MM.1S (cell line): ENCODE results near the gene GABRD.

Experiments used
- DNase-seq: peaks from one replicate; pipeline ENCODE4 v3.0.0-alpha.2; 2015
- H2AFZ ChIP-seq: fragments of 300-600 bp; sonication (generic); 2 replicates; pipeline ENCODE4 v1.6.0; 2016; ENCODE audit warnings: antibody characterized with exemption, low read length
- H3F3A ChIP-seq: fragments of 300-600 bp; sonication (generic); 2 replicates; pipeline ENCODE4 v1.6.1; 2016; ENCODE audit warnings: mild to moderate bottlenecking, antibody characterized with exemption, low read length, moderate library complexity, mixed read lengths; ENCODE audit not compliant: insufficient read depth
- H3K27ac ChIP-seq: fragments of 300-600 bp; sonication (generic); 2 replicates; pipeline ENCODE4 v1.5.1; 2016; ENCODE audit warnings: mild to moderate bottlenecking, low read length
- H3K27me3 ChIP-seq: fragments of 300-600 bp; sonication (generic); replicated peaks from 2 replicates; pipeline ENCODE4 v1.6.0; 2016; ENCODE audit warnings: low read length; ENCODE audit not compliant: insufficient read depth
- H3K36me3 ChIP-seq: fragments of 300-600 bp; sonication (generic); replicated peaks from 2 replicates; pipeline ENCODE4 v1.6.1; 2016; ENCODE audit warnings: mild to moderate bottlenecking, low read length, mixed read lengths; ENCODE audit not compliant: insufficient read depth
- H3K4me1 ChIP-seq: fragments of 300-600 bp; sonication (generic); 2 replicates; pipeline ENCODE4 v1.6.1; 2016; ENCODE audit warnings: low read length, mixed read lengths
- H3K4me2 ChIP-seq: fragments of 300-600 bp; sonication (generic); 2 replicates; pipeline ENCODE4 v1.6.0; 2016; ENCODE audit warnings: low read depth, low read length
- H3K4me3 ChIP-seq: fragments of 300-600 bp; sonication (generic); 2 replicates; pipeline ENCODE4 v1.5.1; 2016; ENCODE audit warnings: low read length, mixed read lengths
- H3K79me2 ChIP-seq: fragments of 300-600 bp; sonication (generic); 2 replicates; pipeline ENCODE4 v1.6.1; 2016; ENCODE audit warnings: mixed run types, low read length, mixed read lengths
- H3K9ac ChIP-seq: fragments of 300-600 bp; sonication (generic); 2 replicates; pipeline ENCODE4 v1.6.1; 2016; ENCODE audit warnings: low read length, mixed read lengths
- H3K9me2 ChIP-seq: fragments of 300-600 bp; sonication (generic); replicated peaks from 2 replicates; pipeline ENCODE4 v1.6.1; 2016; ENCODE audit warnings: mild to moderate bottlenecking, low read length, mixed read lengths; ENCODE audit not compliant: insufficient read depth
- H3K9me3 ChIP-seq: fragments of 300-600 bp; sonication (generic); replicated peaks from 2 replicates; pipeline ENCODE4 v1.6.1; 2016; ENCODE audit warnings: mild to moderate bottlenecking, low read length, mixed read lengths; ENCODE audit not compliant: insufficient read depth
- H4K20me1 ChIP-seq: fragments of 300-600 bp; sonication (generic); 2 replicates; pipeline ENCODE4 v1.6.1; 2016; ENCODE audit warnings: mild to moderate bottlenecking, low read length, moderate library complexity, mixed read lengths; ENCODE audit not compliant: insufficient read depth
- EZH2 ChIP-seq: fragments of 300-600 bp; sonication (generic); optimal IDR thresholded peaks from 2 replicates; pipeline ENCODE3; 2017; ENCODE audit warnings: low read depth, mild to moderate bottlenecking, antibody characterized with exemption, low read length, mixed read lengths
- EZH2phosphoT487 ChIP-seq: fragments of 300-600 bp; sonication (generic); IDR thresholded peaks from 2 replicates; pipeline ENCODE4 v1.6.1; 2018; ENCODE audit warnings: antibody characterized with exemption, low read length
- TF ChIP-seq, protein P1 (sequence below): fragments of 300-600 bp; sonication (generic); IDR thresholded peaks from 2 replicates; pipeline ENCODE4 v1.5.1; 2016; ENCODE audit warnings: antibody characterized with exemption, low read length, mixed read lengths

The GABRD gene

DNA sequence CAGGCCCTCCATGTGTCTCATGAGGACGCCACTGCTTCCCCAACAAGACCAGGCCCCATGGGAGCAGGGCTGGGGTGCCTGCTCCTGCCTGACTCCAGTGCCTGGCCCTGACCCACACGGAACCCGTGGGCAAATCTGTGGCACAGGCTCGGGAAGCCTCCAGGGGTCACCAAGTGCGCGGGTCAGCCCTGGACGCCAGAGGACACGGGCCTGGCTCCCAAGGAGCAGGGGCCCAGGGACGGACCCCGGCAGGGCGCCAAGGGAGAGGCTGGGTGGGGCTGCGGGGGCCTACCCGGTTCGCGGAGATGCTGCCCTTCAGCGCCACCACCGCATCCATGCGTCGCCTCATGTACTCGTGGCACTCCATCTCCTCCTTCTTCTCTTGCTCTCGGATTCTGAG, 47.5 kb upstream of the GABRD start:
- peaks cover 74% of the 10 kb centered on the region for H3K27me3 ChIP-seq
- no peaks in the 10 kb centered on the region for H3K9me2 ChIP-seq
- no peaks in the 10 kb centered on the region for H3K79me2 ChIP-seq
- no peak overlapping the region for H3K4me3 ChIP-seq
- no peak overlapping the region for H3K27ac ChIP-seq
- H3K9me3 ChIP-seq, result no peaks in the 10 kb centered on the region
- H3K36me3 ChIP-seq, result no peaks in the 10 kb centered on the region
- H4K20me1 ChIP-seq, result no peaks in the 10 kb centered on the region
- no peak for DNase-seq
- no peak for TF ChIP-seq EZH2
- TF ChIP-seq, protein P1, sequence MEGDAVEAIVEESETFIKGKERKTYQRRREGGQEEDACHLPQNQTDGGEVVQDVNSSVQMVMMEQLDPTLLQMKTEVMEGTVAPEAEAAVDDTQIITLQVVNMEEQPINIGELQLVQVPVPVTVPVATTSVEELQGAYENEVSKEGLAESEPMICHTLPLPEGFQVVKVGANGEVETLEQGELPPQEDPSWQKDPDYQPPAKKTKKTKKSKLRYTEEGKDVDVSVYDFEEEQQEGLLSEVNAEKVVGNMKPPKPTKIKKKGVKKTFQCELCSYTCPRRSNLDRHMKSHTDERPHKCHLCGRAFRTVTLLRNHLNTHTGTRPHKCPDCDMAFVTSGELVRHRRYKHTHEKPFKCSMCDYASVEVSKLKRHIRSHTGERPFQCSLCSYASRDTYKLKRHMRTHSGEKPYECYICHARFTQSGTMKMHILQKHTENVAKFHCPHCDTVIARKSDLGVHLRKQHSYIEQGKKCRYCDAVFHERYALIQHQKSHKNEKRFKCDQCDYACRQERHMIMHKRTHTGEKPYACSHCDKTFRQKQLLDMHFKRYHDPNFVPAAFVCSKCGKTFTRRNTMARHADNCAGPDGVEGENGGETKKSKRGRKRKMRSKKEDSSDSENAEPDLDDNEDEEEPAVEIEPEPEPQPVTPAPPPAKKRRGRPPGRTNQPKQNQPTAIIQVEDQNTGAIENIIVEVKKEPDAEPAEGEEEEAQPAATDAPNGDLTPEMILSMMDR, result no peak
- no peak for TF ChIP-seq EZH2phosphoT487
- no peak overlapping the region for H3K9ac ChIP-seq
- no peak overlapping the region for H3K4me2 ChIP-seq
- H2AFZ ChIP-seq, result no peak overlapping the region
- no peaks in the 10 kb centered on the region for H3F3A ChIP-seq
- no peaks in the 10 kb centered on the region for H3K4me1 ChIP-seq

DNA sequence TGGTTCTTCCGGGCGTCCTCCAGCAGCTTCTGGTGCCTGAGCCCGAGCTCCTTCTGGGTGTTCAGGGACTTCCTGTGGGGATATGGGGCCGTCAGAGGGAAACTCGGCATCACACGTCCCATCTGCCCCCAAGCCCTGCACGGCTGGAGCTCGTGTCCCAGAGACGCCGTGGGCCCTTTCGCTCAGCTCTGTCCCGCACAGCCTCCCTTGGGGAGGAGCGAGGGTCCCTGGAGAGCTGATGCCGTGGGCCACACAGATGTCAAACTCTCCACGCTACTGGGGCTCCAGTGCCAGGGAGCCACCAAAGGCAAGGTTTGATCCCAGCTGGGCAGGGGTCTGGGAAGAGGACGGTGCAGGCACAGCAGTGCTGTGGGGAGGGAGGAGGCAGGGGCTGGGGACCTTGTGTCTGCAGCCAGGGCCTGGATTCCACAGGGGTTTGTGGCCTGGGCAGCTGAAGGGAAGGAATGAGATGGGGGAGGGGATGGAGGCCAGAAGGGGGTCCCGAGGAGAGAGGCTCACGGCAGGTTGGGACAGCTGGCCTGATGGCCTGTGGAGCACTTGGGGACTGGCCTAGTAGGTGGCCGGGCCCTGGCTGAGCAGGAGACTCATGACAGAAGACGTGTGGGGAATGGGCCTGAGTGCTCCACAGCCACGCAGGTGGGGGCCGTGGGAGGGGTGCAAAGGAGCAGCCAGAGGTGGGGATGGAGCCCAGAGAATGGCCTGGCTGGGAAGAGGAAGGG, 46.0 kb upstream of the GABRD start:
- Histone ChIP-seq H3K4me1 (no peaks in the 10 kb centered on the region), H3F3A (no peaks in the 10 kb centered on the region), H3K27me3 (peaks cover 71% of the 10 kb centered on the region), H3K27ac (no peak overlapping the region), H3K9me3 (no peaks in the 10 kb centered on the region), H3K4me2 (no peak overlapping the region), H3K9ac (no peak overlapping the region), H3K4me3 (no peak overlapping the region), H2AFZ (no peak overlapping the region), H3K36me3 (no peaks in the 10 kb centered on the region), H3K9me2 (no peaks in the 10 kb centered on the region), H4K20me1 (no peaks in the 10 kb centered on the region), H3K79me2 (no peaks in the 10 kb centered on the region)
- TF ChIP-seq, protein P1, result no peak
- no peak for TF ChIP-seq EZH2
- DNase-seq, result no peak

DNA sequence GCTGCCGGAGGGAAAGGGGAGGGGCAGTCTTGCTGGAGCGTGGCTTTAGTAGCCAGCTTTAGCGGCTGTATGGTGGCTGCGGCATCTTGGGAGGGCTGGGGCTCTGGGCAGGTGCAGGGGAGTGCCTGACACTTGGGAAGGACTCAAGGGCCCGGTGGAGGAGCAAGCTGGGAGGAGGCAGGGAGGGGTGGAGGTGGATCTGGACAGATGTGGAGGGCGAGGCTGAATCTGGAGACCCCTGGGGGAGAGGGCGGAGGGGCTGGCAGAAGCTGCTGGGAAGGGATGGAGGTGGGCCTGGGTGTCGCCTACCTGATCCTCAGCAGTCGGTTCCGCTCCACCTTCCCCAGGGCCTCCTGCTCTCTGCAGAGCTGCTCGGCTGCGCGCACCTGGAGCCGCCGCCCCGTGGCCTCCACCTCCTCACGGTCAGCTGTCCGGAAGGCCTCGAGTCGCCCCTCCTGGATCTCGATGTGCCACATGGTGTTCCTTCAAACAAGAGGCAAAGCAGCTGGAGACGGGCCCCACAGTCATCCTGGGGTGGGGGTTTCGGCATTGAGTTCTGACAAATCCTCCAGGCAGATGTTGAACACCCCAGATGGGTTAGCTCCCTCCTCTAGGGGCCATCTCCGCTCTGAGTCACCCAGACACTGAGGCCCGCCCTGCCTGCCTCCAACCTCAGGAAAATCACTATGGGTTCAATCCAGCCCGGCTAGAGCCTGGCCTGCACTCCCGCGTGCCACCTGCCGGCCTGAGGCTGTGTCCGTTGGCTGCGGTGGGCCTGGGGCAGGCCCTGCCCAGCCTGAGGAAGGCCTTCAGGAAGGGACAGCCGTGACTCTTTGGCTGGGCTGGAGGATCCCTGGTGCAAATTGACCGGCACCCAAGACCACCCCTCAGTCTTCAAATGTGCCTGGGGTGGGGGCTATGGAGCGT, 45.2 kb upstream of the GABRD start:
- Histone ChIP-seq H4K20me1 (no peaks in the 10 kb centered on the region), H3K4me3 (no peak overlapping the region), H3K36me3 (no peaks in the 10 kb centered on the region), H3K9me3 (no peaks in the 10 kb centered on the region), H3K27ac (no peak overlapping the region), H3K4me1 (no peaks in the 10 kb centered on the region), H2AFZ (no peak overlapping the region), H3K9ac (no peak overlapping the region), H3F3A (no peaks in the 10 kb centered on the region), H3K9me2 (no peaks in the 10 kb centered on the region), H3K4me2 (no peak overlapping the region), H3K27me3 (peaks cover 70% of the 10 kb centered on the region), H3K79me2 (no peaks in the 10 kb centered on the region)
- TF ChIP-seq EZH2phosphoT487 (no peak), EZH2 (no peak)
- TF ChIP-seq, protein P1, result no peak
- no peak for DNase-seq
